22Rv1 (cell line): ENCODE data around the gene GTF2F2.

Source experiments
- ZFX ChIP-seq: fragments of 450-650 bp; IDR thresholded peaks from 2 replicates; pipeline ENCODE4 v1.6.1; 2017; ENCODE audit warnings: antibody characterized with exemption, borderline replicate concordance
- TF ChIP-seq, protein P1 (sequence below): fragments of 450-650 bp; IDR thresholded peaks from 2 replicates; pipeline ENCODE4 v1.5.1; 2017; ENCODE audit warnings: mild to moderate bottlenecking

DNA sequence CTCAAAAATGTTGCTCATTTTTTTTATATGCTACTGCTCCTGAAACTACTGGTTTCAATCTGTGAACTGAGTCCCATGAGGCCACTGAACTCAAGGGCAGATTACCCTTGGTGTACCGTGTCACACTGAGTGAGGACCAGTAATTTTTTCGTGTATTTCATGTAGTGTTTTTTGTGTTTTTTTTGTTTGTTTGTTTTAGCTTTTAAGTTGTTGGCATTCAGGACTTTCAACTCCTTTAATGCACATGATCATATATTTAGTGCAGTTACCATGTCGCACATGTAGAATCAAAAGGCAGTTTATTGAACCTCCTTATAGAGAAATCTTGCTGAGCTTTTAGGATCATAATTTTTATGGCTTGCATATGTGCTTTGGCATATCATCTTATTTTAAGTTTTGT is 162.7 kb downstream of the GTF2F2 start:
- TF ChIP-seq, protein P1, sequence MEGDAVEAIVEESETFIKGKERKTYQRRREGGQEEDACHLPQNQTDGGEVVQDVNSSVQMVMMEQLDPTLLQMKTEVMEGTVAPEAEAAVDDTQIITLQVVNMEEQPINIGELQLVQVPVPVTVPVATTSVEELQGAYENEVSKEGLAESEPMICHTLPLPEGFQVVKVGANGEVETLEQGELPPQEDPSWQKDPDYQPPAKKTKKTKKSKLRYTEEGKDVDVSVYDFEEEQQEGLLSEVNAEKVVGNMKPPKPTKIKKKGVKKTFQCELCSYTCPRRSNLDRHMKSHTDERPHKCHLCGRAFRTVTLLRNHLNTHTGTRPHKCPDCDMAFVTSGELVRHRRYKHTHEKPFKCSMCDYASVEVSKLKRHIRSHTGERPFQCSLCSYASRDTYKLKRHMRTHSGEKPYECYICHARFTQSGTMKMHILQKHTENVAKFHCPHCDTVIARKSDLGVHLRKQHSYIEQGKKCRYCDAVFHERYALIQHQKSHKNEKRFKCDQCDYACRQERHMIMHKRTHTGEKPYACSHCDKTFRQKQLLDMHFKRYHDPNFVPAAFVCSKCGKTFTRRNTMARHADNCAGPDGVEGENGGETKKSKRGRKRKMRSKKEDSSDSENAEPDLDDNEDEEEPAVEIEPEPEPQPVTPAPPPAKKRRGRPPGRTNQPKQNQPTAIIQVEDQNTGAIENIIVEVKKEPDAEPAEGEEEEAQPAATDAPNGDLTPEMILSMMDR = no peak
- no peak for TF ChIP-seq ZFX
